SK-MEL-5 (cell line): ENCODE data around the gene MAP1B. TPM values are rescaled to one million over a fixed set of nuclear protein-coding genes. Genes with fewer than 3 reads are reported as not detected.
"Not testable (repeated sequence)": the region's sequence is repeated elsewhere in the genome, so short reads cannot be mapped to it uniquely, and the experiment has no call there.

Source experiments
- DNase-seq: peaks from one replicate; pipeline ENCODE4 v3.0.0-alpha.2; 2016; ENCODE audit warnings: low read depth, low spot score
- in situ Hi-C: cut with HindIII; loops from 2 replicates; pipeline ENCODE4 v1.10.0; 2016; ENCODE audit warnings: low sequenced_read_pairs, high pct_unique_total_duplicates, low pct_unique_long_range_greater_than_20kb
- total RNA-seq: library from RNA; depleted of rRNA; stranded (reverse); fragments of >200 nt; shearing (Covaris generic); gene quantifications from 2 replicates; pipeline ENCODE4 v1.2.3, GENCODE V29; 2014

Gene MAP1B
- total RNA-seq, 1 experiment from 2014 or later: 3.1 TPM

DNA sequence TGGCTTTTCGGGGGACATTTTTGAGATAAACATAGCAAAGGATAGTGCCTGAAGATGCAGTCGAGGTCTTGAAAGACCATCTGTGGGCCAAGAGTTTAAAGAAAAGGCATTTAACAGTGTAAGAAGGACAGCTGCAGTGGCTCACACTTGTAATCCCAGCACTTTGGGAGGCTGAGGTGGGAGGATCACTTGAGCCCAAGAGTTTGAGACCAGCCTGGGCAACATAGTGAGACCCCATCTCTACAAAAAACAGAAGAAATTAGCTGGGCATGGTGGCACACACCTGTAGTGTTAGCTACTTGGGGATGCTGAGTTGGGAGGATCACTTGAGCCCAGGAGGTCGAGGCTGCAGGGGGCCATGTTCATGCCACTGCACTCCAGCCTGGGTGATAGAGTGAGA, 63.9 kb downstream of the MAP1B start:
- in situ Hi-C loops, DNase-seq: not testable (repeated sequence)

DNA sequence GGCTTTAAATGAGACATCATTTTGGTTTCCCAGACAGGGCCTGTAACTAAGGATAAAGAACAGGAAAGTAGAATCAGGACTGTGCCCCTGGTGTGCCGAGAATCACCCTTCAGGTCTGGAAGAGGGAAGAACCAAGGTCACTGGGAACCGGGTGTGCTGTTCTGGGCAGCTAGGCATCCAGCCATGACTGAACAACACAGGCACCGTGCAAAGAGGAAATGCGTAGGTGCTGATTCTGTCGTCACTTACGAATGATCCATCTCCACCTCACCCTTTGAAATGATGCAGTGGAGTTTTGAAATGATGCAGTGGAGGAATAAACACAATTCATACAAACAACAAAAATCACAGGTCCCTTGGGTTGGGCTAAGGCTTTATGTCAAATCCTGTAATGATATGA, 64.4 kb downstream of the MAP1B start:
- in situ Hi-C loops: no loop called here
- no peak for DNase-seq

DNA sequence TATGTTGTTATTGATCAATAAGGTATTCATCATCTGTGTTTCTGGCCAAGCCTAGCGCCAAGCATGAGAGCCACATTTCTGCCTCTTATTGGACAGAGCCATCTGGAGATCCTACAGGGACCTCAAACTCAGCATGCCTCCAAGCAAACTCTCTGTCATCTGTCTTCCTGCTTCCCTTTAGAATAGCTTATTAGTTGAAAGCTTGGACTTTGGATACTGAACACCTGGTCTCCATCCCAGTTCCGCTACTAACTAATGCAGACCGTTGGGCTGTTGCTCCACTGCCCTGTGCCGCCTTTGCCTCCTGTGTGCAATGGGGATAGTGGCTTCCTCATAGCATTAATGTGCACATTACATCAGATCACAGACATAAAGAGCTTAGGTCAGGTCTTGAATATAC, 65.5 kb downstream of the MAP1B start:
- no peak for DNase-seq
- in situ Hi-C loops: no loop called here

DNA sequence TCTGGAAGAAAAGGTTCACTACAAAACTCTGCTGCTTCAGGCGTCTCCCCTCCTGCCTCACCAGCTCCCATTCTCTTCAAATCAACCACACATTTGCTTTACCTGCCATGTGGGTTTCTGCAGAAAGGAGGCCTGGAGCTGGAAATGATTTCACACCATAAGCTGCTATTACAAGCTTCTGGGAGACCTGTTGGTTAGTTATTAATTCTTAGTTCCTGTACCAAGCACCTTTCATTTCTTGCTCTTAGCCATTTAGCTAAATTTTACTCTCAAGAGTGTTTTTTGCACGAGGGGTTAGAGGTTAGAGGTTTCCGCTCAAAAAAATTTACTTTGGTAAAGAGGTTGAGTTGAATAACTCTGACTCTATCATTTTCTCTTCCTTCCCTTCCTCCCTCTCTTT, 70.3 kb downstream of the MAP1B start:
- DNase-seq: no peak
- in situ Hi-C loops: no loop called here

DNA sequence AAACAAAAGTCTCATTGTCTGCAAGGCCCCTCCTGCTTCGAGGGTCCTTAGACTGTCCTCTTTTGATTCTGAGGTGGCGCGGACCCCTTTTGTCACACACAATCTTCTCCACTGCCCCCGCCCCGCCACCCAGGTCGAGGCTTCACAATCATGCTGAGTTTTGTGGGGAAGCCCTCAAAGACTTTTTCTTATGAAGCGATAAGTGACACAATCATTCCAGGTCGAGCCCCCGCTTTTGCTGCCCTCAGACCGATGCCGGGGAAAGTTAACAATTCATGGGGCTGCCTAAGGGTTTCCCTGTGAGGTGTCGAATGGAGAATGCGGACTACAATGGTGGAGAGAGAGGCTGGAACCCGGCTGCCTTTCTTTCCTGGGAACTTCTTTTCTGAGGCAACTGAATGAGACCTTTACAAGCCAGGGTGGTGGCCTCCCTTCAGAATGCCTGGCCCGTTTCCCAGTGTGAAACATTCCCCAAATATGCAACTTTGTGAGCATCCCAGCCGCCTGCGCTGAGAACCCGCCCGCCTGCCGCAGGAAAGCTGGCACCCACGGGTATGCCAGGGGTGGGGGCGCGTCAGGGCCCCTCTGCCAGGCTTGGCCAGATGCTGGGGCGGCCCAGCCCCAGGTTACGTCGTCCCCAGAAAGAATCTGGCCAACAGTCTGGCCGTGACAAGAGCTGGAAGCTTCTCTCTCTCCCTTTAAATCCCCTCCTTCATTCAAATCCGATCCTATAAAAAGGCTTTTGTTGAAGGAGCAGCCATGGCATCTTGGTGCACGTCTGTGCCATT, 71.9 kb downstream of the MAP1B start:
- peak; percentile 54 for DNase-seq
- in situ Hi-C loops: no loop called here

DNA sequence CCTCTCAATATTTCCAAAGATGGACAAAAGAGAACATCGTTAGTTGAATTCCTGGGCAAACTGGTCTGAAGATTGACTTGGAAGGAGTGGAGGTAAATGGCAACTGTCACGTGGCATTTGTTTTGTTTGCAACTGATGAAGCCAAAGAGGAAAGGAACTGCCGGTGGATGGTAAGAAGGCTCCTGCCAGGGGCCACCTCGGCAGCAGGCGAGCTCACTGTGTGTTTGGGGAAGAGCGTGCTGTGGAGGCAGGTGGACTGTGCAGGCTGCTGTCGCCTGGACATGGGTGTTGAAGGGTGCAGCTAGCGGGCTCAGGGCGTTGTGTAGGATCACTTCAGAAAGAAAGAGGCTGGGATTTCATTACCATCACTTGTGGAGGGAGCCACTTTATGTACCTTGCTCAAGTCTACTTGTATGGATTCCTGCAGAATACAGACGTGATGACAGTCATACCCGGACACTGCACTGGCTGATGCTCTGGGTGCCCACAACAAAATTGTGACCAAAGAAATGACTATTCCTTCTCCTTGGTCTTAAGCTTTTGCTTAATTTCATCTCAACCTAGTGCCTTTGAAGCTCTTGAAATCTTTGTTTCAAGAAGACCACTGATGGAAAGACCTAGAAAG, 72.7 kb downstream of the MAP1B start:
- in situ Hi-C loops: no loop called here
- peak; percentile 4 for DNase-seq

DNA sequence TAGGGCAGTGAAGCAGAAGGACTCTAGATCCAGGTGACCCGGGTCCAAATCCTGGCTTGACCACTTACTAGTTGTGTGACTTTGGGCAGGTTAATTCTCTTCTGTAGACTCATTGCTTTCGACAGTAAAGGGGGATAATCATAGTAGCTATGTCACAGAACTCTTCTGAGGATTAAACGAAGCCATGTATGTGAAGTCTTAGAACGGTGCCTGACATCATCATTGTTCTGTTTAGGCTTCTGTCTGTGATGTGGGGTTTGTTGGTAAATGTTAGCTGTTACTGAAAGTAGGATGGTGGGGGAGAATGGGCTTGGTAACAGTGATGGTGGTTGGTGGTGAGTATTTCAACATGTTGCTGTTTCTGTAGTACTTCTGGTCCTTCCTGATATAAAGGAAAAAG, 73.7 kb downstream of the MAP1B start:
- in situ Hi-C loops: no loop called here
- no peak for DNase-seq

DNA sequence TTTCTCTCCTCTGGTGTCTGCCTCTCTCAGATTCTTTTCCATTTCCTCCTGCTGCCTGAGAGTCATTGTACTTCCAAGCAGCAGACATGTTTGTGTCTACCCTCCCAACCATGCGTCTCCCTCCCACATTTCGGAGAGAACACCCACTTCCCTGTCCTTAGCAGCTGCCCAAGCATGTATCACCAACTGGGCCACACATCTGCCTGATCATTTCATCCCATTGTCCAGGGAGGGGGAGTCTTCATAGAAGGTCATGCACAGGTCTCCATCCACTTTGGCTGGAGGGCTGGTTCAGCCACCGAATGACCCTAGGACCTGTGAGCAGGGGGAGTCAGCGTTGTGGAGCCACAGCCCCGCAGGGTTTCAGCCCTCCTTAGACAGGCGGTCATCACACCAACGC, 75.4 kb downstream of the MAP1B start:
- in situ Hi-C loops: no loop called here
- DNase-seq: no peak

DNA sequence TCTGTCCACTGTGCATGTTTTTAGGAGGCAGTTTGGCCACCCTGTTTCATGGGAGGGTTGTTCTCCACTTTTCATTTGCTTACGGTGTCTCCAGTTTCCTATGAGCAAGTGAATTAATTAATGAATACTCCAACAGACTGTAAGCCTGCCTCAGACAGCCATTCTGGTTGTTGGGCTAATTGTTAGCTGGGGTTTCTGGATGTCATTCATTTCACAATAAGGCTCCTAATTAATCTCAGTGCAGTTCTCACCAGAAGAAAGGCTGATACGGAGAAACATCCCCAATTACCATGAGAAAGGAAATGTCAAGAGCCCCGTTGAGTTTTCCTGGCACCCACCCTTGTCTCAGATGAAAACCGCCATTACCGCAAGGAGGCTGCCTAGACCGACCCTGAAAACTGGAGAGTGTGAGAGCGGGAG, 75.8 kb downstream of the MAP1B start:
- DNase-seq: no peak
- in situ Hi-C loops: no loop called here

DNA sequence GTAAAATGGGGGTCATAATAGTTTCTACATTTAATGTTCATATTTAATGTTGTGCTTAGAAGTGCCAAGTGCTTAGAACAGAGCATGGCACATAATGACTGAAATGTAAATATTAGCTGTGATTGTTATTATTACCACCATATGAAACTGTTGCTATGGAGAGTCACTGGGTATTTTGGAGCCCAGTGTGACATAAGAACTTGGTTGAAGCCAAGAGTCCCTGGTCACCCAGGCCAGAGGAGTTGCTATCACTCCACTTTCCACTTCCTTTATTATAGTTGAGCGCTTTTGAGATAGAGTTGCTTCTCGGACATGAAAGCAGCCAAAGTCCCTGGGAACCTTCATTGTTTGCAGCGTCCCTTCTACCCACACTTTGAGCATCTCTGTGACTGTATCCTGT, 77.1 kb downstream of the MAP1B start:
- in situ Hi-C loops: no loop called here
- no peak for DNase-seq

DNA sequence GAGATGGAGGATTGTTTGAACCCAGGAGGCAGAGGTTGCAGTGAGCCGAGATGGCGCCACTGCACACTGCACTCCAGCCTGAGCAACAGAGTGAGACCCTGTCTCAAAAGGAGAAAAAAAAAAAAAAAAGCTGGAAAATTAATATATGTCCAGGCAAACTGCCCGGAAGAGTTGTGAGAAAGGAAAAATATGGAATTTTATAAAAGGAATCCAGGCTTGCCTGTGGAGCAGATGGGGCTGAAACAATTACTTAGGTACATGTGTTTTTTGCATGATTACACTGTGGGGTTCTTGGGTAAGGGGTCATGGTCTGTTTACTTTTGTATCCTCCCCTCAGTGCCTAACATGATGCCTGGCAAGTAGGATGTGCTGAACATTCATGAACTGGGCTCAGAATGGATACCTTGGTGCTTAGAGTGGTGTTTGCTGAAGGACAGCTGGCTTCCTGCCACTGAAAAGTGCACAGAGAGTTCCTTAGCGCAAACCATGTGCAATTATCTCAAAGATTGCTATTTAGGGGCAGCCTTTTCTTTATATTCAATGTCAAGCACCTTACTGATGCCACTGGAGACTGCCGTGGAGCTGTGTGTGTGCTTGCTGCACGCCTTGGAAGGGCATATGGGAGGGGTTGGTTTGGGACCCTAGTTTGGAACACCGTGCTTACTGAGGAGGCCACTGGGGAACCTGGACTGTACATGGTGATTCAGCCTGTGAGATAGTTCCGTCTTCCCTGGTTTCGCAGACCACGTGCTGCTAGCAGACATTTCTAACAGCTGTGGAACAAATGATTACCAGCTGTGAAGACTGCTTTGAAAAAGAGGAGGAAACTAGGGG, 78.4 kb downstream of the MAP1B start:
- no peak for DNase-seq
- in situ Hi-C loops: no loop called here

DNA sequence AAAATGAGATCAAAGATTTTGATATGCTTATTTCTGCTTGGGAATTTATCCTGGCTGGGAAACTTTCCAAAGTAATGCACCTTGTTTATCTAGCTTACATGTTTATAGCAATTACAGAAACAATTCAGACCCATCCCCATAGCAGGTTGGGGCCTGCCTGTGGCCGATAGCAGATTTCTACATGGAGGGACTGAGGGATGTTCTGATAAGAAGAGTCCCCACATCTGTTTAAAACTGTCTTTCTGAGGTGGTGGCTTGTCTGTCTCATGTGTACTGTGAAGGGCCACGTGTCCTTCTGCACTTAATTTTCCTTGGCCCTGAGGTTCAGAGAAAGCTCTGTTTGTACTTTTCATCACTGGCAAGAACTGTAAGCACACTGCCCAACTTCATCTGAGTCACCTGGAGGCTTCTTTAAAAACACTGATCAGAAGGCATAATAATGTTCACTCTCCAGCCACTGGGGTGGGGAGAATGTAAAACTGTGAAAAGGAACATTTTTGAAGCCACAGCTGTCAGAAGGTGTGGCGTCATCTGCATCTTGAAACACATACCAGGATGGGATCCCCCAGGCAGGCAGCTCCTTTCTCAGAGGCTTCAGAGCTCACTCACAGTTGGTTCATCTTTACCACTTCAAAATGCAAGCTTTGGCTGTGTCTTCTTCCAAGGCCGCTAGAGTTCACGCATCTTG, 80.3 kb downstream of the MAP1B start:
- in situ Hi-C loops: no loop called here
- DNase-seq: no peak

DNA sequence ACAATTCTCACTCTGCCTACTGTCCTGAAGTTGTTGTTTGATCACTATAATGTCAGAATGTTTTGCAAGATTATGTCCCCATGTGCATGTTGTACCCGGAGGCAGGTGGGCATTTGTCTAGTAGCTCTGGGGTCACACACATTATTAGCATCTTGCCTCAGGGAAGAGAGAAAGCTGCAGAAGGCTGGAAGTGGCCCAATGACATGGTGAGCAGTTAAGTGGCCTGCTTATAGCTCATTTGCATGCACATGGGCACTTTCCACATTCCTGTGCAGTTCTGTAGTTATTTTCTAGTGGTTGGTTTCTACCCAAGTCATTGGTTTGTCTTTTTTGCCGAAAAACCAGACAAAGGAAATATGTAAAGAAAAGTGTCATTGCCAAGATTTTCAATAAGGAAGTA, 80.9 kb downstream of the MAP1B start:
- in situ Hi-C loops: no loop called here
- DNase-seq: no peak

DNA sequence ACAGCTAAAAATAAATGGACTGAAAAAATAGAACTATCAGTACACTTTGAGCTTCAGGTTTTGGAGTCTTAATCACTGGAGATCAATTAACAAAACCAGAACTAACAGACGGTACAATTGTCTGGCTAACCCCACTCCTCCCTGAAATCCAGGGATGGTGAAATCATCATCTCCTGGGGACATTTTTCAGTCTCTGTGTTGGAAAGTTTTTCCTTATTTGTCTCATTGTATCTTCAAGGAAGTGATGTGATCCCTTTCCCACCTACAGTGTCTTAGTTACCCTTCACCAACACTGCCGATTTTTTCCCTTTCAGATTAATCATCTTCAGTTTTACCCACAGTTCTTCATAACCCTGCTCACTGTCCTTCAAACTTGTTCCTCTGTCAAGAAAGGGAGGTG, 81.9 kb downstream of the MAP1B start:
- DNase-seq: no peak
- in situ Hi-C loops: no loop called here

DNA sequence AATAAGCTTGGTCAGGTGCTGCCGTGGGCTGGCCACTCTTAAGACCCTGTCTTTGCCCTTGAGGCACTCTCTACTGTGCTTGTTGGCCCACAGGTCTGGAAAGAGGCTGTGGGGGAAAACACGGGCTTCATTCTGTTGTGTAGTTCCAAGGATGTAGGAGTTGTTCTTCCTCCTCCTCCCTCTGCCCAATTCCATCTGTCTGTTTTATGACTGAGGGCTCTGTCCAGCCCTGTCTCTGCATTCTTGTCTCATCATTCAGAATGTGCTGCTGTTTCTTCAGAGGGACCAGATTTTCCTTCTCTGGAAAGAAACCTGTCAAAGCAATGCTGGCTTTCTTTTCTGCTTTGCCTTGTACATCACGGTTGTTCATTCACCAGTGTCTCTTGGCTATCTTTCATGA, 84.1 kb downstream of the MAP1B start:
- in situ Hi-C loops: no loop called here
- DNase-seq: no peak

DNA sequence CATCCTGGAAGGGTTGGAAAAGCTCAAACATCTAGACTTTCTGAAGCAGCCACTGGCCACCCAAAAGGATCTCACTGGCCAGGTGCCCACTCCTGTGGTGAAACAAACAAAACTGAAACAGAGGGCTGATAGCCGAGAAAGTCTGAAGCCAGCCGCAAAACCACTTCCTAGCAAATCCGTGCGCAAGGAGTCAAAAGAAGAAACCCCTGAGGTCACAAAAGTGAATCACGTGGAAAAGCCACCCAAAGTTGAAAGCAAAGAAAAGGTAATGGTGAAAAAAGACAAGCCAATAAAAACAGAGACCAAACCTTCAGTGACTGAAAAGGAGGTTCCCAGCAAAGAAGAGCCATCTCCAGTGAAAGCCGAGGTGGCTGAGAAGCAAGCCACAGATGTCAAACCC, 87.6 kb downstream of the MAP1B start:
- in situ Hi-C loops: no loop called here
- DNase-seq: no peak

DNA sequence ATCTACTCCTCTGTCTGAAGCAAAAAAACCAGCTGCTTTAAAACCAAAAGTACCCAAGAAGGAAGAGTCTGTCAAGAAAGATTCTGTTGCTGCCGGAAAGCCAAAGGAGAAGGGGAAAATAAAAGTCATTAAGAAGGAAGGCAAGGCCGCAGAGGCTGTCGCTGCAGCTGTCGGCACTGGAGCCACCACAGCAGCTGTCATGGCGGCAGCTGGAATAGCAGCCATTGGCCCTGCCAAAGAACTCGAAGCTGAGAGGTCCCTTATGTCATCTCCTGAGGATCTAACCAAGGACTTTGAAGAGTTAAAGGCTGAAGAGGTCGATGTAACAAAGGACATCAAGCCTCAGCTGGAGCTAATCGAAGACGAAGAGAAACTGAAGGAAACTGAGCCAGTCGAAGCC, 88.3 kb downstream of the MAP1B start:
- DNase-seq: no peak
- in situ Hi-C loops: no loop called here

DNA sequence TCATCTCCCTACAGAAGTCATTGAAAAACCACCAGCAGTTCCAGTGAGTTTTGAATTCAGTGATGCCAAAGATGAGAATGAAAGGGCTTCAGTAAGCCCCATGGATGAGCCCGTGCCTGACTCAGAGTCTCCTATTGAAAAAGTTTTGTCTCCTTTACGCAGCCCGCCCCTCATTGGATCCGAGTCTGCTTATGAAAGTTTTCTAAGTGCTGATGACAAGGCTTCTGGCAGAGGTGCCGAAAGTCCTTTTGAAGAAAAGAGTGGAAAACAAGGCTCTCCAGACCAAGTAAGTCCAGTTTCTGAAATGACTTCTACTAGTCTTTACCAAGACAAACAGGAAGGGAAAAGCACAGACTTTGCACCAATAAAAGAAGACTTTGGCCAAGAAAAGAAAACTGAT, 90.1 kb downstream of the MAP1B start:
- no peak for DNase-seq
- in situ Hi-C loops: no loop called here
